Mammary epithelial cell (primary cell): ENCODE results near the gene ZNF484.

ENCODE experiments used
- EZH2 ChIP-seq: IDR thresholded peaks from 2 replicates; pipeline ENCODE4 v1.6.1; 2012; ENCODE audit warnings: low read length, inconsistent platforms, borderline replicate concordance
- TF ChIP-seq, protein P1 (sequence below), 2 donors: IDR thresholded peaks in 1 of 2; conservative IDR thresholded peaks in 1 of 2; 2 replicates each; pipeline ENCODE4 v1.5.1; 2011 to 2012; ENCODE audit warnings: inconsistent platforms in 2 of 2, low read length in 2 of 2, mild to moderate bottlenecking in 2 of 2, control low read depth in 1 of 2, low read depth in 1 of 2; ENCODE audit not compliant: insufficient read depth in 1 of 2; ENCODE audit errors: extremely low read depth in 1 of 2

DNA sequence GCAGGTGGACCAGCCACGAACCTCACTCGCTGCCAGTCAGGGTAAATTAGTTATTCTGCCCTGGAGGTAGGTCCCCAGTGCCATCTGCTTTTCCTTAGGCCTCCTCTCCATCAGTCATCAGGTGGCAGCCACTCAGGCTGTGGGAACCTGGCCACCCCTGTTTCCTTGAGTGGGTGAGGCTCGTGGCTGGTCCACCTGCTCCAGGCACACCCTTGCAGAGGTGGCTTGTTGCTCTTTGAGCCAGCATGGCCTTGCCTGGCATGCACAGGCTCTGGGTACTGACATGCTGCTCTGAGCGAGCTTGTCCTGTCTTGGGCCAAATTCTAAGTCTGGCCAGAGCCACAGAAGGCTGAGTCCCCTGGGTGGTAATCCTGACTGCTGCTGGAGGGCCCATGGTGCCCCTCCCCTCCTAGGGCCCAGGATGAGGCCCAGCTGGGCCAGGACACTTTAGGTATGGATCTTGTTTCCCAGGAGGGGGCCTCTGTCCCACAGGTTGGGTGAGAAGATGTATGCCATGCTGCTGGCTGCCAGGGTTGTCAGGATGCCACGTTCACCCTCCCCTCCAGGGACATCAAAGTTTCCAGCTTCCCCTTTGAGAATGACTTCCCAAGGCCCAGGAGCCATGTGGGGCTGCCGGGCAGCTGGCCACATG lies 17.0 kb upstream of the ZNF484 start:
- TF ChIP-seq, protein P1, sequence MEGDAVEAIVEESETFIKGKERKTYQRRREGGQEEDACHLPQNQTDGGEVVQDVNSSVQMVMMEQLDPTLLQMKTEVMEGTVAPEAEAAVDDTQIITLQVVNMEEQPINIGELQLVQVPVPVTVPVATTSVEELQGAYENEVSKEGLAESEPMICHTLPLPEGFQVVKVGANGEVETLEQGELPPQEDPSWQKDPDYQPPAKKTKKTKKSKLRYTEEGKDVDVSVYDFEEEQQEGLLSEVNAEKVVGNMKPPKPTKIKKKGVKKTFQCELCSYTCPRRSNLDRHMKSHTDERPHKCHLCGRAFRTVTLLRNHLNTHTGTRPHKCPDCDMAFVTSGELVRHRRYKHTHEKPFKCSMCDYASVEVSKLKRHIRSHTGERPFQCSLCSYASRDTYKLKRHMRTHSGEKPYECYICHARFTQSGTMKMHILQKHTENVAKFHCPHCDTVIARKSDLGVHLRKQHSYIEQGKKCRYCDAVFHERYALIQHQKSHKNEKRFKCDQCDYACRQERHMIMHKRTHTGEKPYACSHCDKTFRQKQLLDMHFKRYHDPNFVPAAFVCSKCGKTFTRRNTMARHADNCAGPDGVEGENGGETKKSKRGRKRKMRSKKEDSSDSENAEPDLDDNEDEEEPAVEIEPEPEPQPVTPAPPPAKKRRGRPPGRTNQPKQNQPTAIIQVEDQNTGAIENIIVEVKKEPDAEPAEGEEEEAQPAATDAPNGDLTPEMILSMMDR (conservative IDR thresholded peaks at IDR 0.05 in 1 of 2, IDR thresholded peaks at IDR 0.05 in 1 of 2; ENCODE audit: extremely low read depth in 1 of 2, insufficient read depth in 1 of 2, low read depth in 1 of 2, low read length in 2 of 2): no peak
- TF ChIP-seq EZH2: no peak
